Body of pancreas (tissue), 4 donors: ENCODE data around the gene MGAT4B.

Source experiments
- CTCF ChIP-seq, 7 experiments: fragments of 450-650 bp in 4 of 7; fragments of 200-600 bp in 3 of 7; sonication (generic) in 3 of 7; IDR thresholded peaks; one replicate each; pipeline ENCODE4 v1.5.1; 2016 to 2019; ENCODE audit warnings: antibody characterized with exemption in 7 of 7
- POLR2A ChIP-seq, 3 donors: fragments of 450-650 bp; IDR thresholded peaks; one replicate each; pipeline ENCODE4 v1.6.1; 2016; ENCODE audit warnings: antibody characterized with exemption in 3 of 3, mild to moderate bottlenecking in 2 of 3

GRCh38 chr5:179771311-179771895, 35.3 kb downstream of the MGAT4B start:
- TF ChIP-seq CTCF (IDR thresholded peaks at IDR 0.05) = no peak
- no peak for TF ChIP-seq POLR2A (IDR thresholded peaks at IDR 0.05)
